SK-N-DZ (cell line): ENCODE measurements around the gene PSENEN.

Experiments used
- DNase-seq: peaks from one replicate; pipeline ENCODE4 v3.0.0-alpha.2; 2015; ENCODE audit warnings: low spot score

Gene PSENEN

DNA sequence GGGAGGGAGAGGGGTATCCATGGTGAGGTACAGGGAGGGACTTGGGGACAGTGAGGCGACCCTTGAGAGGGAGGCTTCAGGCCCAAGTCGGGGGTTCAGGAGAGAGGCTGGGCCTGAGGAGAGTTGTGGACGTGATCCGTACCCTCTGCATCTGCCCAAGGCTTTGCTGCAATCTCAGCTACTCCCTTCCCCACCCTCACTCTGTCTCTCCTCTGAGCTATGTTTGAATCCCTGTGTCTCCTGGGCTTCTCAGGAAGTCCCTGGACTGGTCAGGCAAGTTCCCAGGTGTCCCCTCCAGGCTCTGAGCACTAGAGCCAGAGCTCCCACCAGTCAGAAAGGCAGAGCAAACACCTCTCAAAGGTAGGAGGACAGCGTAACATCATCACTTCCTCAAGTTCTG lies 4.7 kb downstream of the PSENEN start:
- DNase-seq = no peak

- DNase-seq = no peak
These were observed 6.6 kb downstream of the PSENEN start for GRCh38 chr19:35751839-35752745.

GRCh38 chr19:35752746-35753350 lies 7.4 kb downstream of the PSENEN start:
- no peak for DNase-seq

DNA sequence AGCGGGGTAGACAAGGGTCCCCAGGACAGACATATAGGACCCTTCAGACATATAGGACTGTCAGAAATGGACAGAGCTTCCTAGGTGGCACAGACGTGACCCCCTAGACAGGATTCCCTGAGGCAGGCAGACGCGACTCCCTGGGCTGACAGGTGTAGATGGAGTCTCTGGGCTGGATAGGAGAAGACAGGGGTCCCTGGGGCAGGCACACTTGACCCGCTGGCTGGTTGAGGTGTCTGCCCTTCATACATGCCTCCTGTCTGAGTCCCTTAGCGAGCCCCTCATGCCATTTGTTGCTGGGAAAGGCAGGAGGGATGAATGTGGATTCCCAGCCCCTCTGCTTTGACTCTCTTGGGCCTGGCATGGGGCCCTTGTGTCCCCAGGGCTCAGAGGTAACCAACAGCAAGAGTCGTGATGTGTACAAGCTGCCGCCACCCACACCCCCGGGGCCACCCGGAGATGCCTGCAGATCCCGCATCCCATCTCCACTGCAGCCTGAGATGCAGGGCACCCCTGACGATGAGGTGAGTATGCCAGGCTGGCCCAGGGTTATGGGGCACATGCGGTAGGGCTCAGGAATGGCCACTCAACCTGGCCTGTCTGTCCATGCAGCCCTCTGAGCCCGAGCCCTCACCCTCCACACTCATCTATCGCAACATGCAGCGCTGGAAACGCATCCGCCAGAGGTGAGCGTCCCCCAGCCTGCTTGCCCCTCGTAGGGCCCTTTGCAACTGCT lies 8.4 kb downstream of the PSENEN start:
- DNase-seq = no peak

- no peak for DNase-seq
These were observed 9.1 kb downstream of the PSENEN start for GRCh38 chr19:35754370-35755130.

GRCh38 chr19:35755131-35755549 lies 9.7 kb downstream of the PSENEN start:
- DNase-seq = no peak

DNA sequence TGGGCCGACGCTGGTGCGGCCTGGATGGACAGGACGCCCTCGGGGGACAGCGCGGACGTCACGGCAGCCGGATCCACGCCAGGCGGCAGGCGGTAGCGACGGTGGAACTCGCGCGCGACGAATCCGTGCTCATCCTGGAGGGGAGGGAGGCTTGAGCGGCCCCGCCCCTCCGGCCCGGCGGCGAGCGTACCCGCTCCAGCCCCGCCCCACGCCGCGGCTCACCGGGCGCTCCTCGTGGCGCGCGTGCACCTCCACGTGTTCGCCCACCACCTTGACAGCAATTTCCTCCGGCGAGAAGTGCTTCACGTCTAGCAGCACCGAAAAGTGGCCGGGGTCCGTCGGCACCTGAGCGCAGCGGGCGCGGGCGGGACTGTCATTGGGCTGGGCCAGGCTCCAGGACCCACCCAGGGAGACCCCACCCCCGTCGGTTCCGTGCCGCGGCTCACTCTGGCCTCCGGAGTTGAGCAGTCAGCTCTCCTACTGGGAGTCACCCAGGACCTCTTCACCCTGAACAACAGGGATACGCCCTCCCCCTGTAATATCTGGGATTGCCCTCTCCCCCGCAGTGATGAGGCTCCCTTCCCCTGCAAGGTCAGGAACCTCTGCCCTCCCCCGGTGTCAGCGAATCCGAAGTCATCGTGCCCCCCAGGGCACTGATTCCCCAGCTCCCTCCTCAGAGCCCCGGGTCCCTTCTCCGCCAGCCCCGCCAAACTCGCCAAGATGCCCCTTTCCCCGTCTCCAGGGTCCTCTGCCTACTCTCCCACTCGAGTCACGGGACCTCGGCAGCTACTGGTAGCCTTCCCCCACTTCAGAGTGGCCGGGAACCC lies 10.3 kb downstream of the PSENEN start:
- DNase-seq = no peak

GRCh38 chr19:35756377-35757230 lies 11.2 kb downstream of the PSENEN start, which contains the start of gene HSPB6:
Gene HSPB6 (minus strand): TSS chr19:35757029. CDS start chr19:35757008, 21 bp downstream.
- DNase-seq = no peak

GRCh38 chr19:35757231-35757748 lies 11.8 kb downstream of the PSENEN start:
- DNase-seq = no peak

DNA sequence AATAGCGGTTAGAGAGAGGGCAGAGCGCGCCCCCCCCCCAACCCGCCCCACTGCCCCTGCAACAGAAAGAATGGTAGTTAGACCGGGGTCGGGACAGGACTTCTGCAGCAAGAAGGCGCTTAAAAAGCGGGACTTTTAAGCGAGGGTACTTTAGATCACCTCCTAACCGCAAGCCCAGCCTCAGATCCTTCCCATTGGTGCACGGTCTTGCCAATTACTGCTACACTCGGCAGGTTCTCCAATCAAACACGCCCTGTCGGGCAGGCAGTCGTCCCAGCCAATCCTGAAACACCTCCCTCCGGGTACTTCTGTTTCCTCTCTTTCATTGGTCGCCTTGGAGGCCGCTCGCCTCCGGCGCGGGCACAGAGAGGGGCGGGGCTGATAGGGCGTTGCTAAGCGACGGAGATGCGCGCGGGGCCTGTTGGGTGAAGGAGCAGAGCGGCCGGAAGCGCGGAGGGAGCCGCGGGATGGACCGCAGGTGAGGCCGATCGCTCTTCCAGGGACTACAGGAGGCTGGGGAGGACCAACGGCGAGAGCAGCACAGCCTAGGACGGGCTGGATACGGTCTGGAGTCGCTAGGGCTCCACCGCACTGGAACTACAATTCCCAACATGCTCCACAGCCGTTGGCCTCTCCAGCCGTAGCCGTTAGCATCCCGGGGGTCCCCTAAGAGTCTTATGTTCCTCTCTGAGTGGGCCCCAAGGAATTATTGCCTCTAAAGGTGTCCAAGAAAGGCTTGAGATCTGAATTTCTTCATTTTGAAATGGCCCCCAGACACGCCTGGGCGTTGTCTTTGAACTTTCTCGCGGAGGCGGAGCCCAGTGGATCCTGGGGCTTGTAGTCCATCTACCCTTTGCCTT lies 12.5 kb downstream of the PSENEN start, which contains the start of gene PROSER3:
TSS of gene PROSER3 (plus strand) at position 428 of the 860 bp plus-strand sequence. CDS start at position 468, 40 bp downstream.
- peak; percentile 99 for DNase-seq

- DNase-seq = no peak
These were observed 14.2 kb downstream of the PSENEN start for GRCh38 chr19:35759697-35760096.

DNA sequence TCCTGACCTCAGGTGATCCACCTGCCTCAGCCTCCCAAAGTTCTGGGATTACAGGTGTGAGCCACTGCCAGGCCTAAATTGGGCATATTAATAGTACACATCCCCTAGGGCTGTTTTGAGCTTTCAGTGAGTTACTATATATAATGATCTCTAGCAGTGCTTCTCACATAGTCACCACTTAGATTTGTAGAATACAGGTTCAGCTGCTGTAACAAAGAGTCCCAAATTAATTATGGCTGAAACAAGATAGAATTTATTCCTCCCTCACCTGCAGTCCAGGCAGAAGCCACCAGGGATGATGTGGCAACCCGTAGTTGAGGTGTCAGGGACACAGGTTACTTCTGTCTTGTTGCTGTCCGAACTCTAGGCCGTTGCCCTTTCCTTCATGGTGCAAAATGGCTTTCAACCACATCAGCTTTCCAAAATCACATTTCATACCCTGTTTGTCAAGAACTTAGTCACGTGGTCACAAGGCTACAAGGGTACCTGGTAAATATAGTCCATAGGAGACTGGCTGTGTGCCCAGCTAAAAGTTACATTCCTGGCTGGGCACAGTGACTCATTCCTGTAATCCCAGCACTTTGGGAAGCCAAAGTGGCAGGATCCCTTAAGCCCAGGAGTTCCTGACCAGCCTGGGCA lies 15.4 kb downstream of the PSENEN start:
- DNase-seq = no peak

DNA sequence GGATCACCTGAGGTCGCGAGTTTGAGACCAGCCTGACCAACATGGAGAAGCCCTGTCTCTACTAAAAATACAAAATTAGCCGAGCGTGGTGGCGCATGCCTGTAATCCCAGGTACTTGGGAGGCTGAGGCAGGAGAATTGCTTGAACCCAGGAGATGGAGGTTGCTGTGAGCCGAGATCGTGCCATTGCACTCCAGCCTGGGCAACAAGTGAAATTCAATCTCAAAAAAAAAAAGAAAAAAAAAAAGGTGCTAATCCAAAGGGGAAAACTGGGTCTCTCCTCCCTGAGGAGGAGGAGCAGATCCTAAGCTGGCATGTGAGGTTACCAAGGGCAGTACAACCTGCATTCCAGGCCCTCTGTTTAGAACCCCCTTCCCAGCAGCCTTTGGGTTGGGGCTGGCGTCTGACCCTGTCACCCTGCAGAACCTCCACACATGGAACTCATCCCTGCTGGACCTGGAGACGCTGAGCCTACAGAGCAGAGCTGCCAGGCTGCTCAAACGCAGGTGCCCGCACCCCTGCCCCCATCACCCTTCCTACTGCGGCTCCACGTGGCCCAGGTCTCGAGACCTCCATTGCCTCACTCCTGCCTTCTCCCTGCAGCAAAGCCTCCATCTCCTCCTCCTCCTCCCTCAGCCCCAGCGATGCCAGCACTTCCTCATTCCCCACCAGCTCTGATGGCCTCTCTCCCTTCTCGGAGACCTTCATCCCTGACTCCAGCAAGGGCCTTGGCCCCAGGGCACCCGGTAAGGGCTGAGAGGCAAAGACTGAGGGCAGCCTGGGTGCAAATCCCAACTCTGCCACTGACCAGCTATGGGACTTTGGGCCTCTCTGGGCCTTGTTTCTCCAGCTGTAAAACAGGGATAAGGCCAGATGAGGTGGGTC lies 19.2 kb downstream of the PSENEN start:
- no peak for DNase-seq

GRCh38 chr19:35766571-35767104 lies 21.2 kb downstream of the PSENEN start:
- no peak for DNase-seq

- peak; percentile 51 for DNase-seq
These were observed 22.0 kb downstream of the PSENEN start for GRCh38 chr19:35767288-35768081.

DNA sequence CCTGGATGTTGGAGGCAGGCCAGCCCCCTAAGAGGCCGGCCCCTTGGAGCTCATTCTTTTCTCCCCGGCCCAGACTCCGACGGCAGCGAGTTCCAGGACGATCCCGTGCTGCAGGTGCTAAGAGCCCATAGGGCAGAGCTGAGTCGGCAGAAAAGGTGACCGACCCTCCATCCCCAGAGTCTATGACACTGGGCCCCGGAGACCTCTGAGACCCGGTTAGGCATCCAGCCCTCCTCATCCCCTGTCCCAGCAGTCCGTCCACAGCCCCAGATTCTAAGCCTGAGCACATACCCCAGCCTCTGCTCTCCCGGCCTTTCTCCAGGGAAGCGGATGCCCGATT lies 22.6 kb downstream of the PSENEN start:
- no peak for DNase-seq
